ENCODE results near the gene MDN1. TPM values are rescaled to one million over a fixed set of nuclear protein-coding genes. Genes with fewer than 3 reads are reported as not detected.

Gene MDN1
- total RNA-seq, 2 experiments from 2014 or later, result 48.6 to 62.3 TPM

- intact Hi-C loops (cut with micrococcal nuclease; ENCODE audit: unreplicated experiment), result no loop called here
- Histone ChIP-seq H3K9me2 (ENCODE audit: insufficient read depth, low read length) (no peaks in the 10 kb centered on the region), H2AFZ (ENCODE audit: low read length) (no peak overlapping the region), H3K4me1 (ENCODE audit: insufficient read depth, low read length, poor library complexity, severe bottlenecking) (no peaks in the 10 kb centered on the region), H3K4me3 (ENCODE audit: low read depth, low read length, poor library complexity, severe bottlenecking) (no peak overlapping the region), H3K27ac (ENCODE audit: low read depth, low read length, poor library complexity, severe bottlenecking) (no peak overlapping the region), H3K4me2 (ENCODE audit: low read length) (no peak overlapping the region), H3K79me2 (ENCODE audit: insufficient read depth, low read depth, low read length) (no peaks in the 10 kb centered on the region), H3K9me3 (ENCODE audit: low read length) (no peaks in the 10 kb centered on the region), H4K20me1 (ENCODE audit: insufficient read depth, low read length) (no peaks in the 10 kb centered on the region), H3K36me3 (ENCODE audit: insufficient read depth, low read length) (peaks cover 95% of the 10 kb centered on the region)
- BruUV-seq (replicated peaks), result no TSS peak
- ChIA-PET CTCF (ENCODE audit: unreplicated experiment) (no interaction called here), POLR2A (interaction anchor here (1.4 kb wide), 1 partner anchor 9 kb away, joined by 4 read pairs; no protein-coding TSS in a partner anchor)
- TF ChIP-seq CTCF (conservative IDR thresholded peaks at IDR 0.05; ENCODE audit: low read length), result no peak
- no peak for DNase-seq (ENCODE audit: low spot score)
These were observed 136.6 kb downstream of the MDN1 start for GRCh38 chr6:89682991-89683390.

GRCh38 chr6:89681983-89682564 is 137.5 kb downstream of the MDN1 start:
- Histone ChIP-seq H3K36me3 (ENCODE audit: insufficient read depth, low read length) (peaks cover 94% of the 10 kb centered on the region), H3K9me2 (ENCODE audit: insufficient read depth, low read length) (no peaks in the 10 kb centered on the region), H4K20me1 (ENCODE audit: insufficient read depth, low read length) (no peaks in the 10 kb centered on the region), H3K4me2 (ENCODE audit: low read length) (no peak overlapping the region), H3K4me1 (ENCODE audit: insufficient read depth, low read length, poor library complexity, severe bottlenecking) (no peaks in the 10 kb centered on the region), H3K27ac (ENCODE audit: low read depth, low read length, poor library complexity, severe bottlenecking) (no peak overlapping the region), H3K4me3 (ENCODE audit: low read depth, low read length, poor library complexity, severe bottlenecking) (no peak overlapping the region), H3K79me2 (ENCODE audit: insufficient read depth, low read depth, low read length) (no peaks in the 10 kb centered on the region), H2AFZ (ENCODE audit: low read length) (no peak overlapping the region), H3K9me3 (ENCODE audit: low read length) (no peaks in the 10 kb centered on the region)
- no peak for DNase-seq (ENCODE audit: low spot score)
- intact Hi-C loops (cut with micrococcal nuclease; ENCODE audit: unreplicated experiment), result no loop called here
- ChIA-PET POLR2A (interaction anchor here (0.5 to 0.6 kb wide), 3 partner anchors 40 to 410 kb away, joined by 3 to 8 read pairs (median 3); no protein-coding TSS in a partner anchor), CTCF (ENCODE audit: unreplicated experiment) (no interaction called here)
- TF ChIP-seq EZH2phosphoT487 (IDR thresholded peaks at IDR 0.05; ENCODE audit: borderline replicate concordance, low read depth, low read length) (no peak), CTCF (conservative IDR thresholded peaks at IDR 0.05; ENCODE audit: low read length) (no peak)
- no TSS peak for BruUV-seq (replicated peaks)

GRCh38 chr6:89680551-89680950 is 139.0 kb downstream of the MDN1 start:
- intact Hi-C loops (cut with micrococcal nuclease; ENCODE audit: unreplicated experiment), result no loop called here
- peaks cover 95% of the 10 kb centered on the region for H3K36me3 ChIP-seq (ENCODE audit: insufficient read depth, low read length)
- H3K4me2 ChIP-seq (ENCODE audit: low read length), result no peak overlapping the region
- BruUV-seq (replicated peaks), result no TSS peak
- CTCF ChIA-PET (ENCODE audit: unreplicated experiment), result no interaction called here
- TF ChIP-seq EZH2phosphoT487 (IDR thresholded peaks at IDR 0.05; ENCODE audit: borderline replicate concordance, low read depth, low read length), result no peak
- TF ChIP-seq CTCF (conservative IDR thresholded peaks at IDR 0.05; ENCODE audit: low read length), result no peak
- POLR2A ChIA-PET, result no interaction called here
- H2AFZ ChIP-seq (ENCODE audit: low read length), result no peak overlapping the region
- no peaks in the 10 kb centered on the region for H3K9me2 ChIP-seq (ENCODE audit: insufficient read depth, low read length)
- H4K20me1 ChIP-seq (ENCODE audit: insufficient read depth, low read length), result no peaks in the 10 kb centered on the region
- no peak overlapping the region for H3K4me3 ChIP-seq (ENCODE audit: low read depth, low read length, poor library complexity, severe bottlenecking)
- no peaks in the 10 kb centered on the region for H3K4me1 ChIP-seq (ENCODE audit: insufficient read depth, low read length, poor library complexity, severe bottlenecking)
- H3K27ac ChIP-seq (ENCODE audit: low read depth, low read length, poor library complexity, severe bottlenecking), result no peak overlapping the region
- no peaks in the 10 kb centered on the region for H3K9me3 ChIP-seq (ENCODE audit: low read length)
- H3K79me2 ChIP-seq (ENCODE audit: insufficient read depth, low read depth, low read length), result no peaks in the 10 kb centered on the region
- no peak for DNase-seq (ENCODE audit: low spot score)

Measured in OCI-LY7 (cell line).